AG10803 (cell line): ENCODE data around the gene CHM.

Experiments
- DNase-seq: peaks from one replicate; pipeline ENCODE4 v3.0.0; 2010; ENCODE audit warnings: low read depth
- H3K4me3 ChIP-seq: 2 replicates; pipeline ENCODE4 v1.5.1; 2011; ENCODE audit warnings: mild to moderate bottlenecking, low read length, control low read depth
- TF ChIP-seq, protein P1 (sequence below): conservative IDR thresholded peaks from 2 replicates; pipeline ENCODE4 v1.5.1; 2011; ENCODE audit warnings: mild to moderate bottlenecking, low read length, control low read depth, inconsistent platforms

CHM gene

DNA sequence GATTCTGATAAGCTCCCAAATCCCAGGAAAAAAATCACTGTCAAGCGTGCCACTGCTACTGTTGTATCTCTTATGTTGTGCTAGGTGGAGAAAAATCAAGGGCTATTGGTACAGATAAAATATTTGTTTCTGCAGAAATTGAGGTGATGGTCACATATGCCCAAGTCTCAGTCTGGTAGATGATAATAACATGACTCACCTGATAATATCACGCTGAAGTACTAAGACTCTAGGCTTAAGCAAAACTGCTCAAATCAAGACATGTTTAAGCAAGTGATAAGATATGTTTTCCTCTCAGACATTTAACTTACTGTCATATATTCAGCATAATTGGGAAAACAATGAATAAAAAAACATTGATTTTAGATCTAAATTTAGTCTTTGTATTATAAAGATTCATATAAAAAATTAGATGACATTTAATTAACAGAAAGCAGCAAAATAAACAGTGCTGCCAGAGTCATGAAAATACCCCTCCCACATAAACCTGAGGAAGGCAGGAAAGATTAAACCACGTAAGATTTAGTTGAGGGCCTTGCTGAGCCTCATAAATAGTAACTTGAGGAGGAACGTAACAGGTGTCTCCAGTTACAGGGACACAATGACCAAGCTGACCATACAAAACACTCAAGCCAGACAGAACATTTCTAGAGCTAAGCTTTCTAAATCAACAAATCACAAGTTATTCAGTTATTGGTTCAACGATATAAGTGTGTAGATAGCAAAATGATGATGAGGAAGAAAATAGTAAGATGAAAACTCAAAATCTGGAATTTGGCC is 143.5 kb downstream of the CHM start:
- TF ChIP-seq, protein P1, sequence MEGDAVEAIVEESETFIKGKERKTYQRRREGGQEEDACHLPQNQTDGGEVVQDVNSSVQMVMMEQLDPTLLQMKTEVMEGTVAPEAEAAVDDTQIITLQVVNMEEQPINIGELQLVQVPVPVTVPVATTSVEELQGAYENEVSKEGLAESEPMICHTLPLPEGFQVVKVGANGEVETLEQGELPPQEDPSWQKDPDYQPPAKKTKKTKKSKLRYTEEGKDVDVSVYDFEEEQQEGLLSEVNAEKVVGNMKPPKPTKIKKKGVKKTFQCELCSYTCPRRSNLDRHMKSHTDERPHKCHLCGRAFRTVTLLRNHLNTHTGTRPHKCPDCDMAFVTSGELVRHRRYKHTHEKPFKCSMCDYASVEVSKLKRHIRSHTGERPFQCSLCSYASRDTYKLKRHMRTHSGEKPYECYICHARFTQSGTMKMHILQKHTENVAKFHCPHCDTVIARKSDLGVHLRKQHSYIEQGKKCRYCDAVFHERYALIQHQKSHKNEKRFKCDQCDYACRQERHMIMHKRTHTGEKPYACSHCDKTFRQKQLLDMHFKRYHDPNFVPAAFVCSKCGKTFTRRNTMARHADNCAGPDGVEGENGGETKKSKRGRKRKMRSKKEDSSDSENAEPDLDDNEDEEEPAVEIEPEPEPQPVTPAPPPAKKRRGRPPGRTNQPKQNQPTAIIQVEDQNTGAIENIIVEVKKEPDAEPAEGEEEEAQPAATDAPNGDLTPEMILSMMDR, result no peak
- DNase-seq, result no peak
- no peak overlapping the region for H3K4me3 ChIP-seq

DNA sequence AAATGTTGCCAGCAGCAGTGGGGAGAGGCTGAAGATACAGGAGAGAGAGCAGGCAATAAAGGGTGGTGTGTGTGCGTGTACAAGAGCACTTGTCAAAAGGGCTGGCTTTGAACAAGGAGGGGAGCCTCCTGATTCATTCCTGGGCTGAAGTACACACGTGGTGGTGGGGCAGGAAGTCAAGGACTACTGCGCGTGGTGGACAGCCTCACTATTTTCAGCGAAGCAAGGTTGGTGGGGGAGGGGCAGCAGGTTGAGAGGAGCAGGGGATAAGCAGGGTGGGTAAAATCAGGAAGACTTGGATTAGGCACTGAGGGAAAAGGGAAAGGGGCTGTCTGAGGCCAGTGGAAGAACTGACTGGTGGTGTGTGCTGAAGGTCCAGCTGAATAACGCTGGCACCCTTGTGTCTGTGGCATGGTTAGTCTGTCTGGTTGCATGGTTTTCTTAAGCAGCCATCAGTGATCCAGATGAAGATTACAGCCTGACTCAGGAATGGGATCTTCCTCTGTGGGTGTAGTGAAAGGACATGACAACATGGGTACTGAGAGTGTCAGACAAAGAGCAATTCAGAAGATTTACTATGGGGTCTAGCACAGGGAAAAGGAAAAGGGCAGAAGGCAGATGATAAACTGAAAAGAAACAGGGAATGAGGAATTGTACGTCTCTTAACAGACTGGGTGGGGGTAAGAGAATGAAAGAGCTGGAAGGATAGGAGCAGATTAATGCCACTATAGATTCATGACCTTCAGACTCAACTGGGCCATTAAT is 149.8 kb downstream of the CHM start:
- no peak overlapping the region for H3K4me3 ChIP-seq
- DNase-seq, result peak; percentile 6
- TF ChIP-seq, protein P1, result no peak

DNA sequence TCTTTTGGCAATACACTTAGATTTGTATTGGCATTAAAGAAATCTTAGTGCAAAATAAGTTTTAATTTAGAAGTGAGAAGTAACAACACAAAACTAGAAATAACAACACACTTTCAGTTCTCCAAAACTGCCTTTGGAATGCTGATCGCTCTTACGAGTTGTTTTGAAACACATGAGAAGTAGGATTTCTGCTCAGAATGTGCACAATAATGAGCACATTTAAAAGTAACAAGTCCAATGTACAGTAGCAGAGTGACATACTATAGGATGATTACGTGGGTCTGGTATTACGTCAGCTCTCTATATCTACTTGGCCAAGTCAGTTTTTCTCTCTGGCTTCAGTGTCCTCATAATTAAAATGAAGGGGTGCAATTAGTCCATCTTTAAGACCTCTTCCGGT is 164.8 kb downstream of the CHM start:
- H3K4me3 ChIP-seq, result no peak overlapping the region
- DNase-seq, result no peak
- TF ChIP-seq, protein P1, result no peak

DNA sequence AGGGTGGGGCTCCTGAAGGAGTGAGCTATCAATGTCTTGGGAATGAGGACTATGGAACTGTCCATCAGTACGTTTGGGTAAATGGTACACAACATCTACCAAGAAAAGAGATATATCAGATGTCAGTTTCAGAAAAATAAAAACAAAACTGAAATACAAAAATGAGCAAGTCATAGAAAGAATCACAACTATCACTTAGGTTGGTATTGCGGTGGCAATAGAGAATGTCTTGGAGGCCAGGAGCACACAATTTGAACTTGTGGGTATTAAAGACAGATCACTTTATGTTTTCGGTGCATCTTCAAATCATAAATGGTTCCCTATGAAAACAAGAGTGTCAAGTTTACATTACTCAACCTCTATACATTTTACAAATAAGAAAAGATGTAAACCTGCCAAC is 176.8 kb downstream of the CHM start:
- H3K4me3 ChIP-seq, result no peak overlapping the region
- no peak for DNase-seq
- TF ChIP-seq, protein P1, result no peak

DNA sequence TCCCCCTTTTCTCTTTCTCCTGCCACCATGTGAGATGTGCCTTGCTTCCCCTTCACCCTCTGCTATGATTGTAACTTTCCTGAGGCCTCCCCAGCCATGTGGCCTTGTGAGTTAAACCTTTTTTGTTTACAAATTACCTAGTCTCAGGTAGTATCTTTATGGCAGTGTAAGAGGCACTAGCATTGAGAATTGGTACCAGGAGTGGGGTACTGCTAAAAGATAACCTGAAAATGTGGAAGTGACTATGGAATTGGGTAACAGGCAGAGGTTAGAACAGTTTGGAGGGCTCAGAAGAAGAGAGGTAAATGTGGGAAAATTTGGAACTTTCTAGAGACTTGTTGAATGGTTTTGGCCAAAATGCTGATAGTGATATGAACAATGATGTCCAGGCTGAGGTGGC is 182.0 kb downstream of the CHM start:
- TF ChIP-seq, protein P1, result no peak

DNA sequence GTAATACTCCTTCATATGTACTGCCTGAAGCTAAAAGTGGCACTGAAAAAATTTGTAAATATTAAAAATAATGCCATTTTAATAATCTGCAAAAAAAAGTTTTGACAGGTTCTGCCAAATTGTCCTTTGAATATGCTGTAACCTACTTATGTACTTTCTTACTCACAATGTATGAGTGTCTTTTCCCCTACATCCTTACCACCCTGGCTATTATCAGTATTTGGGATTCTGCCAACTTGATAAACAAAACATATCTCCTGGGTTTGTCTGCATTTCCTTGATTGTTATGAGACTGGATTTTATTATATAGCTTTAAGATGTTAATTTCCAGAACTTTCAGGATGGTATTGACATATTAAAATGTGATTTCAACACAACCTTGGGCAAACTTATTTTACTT is 187.9 kb downstream of the CHM start:
- no peak for DNase-seq
- no peak overlapping the region for H3K4me3 ChIP-seq
- TF ChIP-seq, protein P1, result no peak

More for the DNA sequence above, 182.0 kb downstream of the CHM start:
- DNase-seq, result no peak
- H3K4me3 ChIP-seq, result no peak overlapping the region

DNA sequence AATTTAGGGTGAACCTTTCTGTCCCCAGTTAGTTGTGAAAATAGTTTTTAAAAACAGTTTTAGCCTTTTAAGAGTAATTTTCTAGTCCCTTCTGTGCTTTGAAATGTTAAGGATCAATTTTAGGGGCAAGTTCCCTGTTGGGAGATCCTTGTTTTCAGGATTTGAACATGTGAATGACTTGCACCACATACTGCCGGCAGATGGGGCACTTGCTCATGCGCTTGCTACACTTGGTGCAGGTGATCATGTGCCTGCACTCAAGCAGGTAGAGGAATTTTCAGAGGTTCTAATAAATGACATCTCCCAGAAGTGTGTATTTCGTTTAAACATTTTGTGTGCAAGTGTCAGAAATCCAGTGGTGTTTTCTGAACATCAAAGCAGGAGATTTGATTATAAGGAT is 195.9 kb downstream of the CHM start:
- no peak for DNase-seq
- no peak overlapping the region for H3K4me3 ChIP-seq
- TF ChIP-seq, protein P1, result 0 out of 2 replicates have a peak, but pooled peaks have one; percentile 22
